Measurements from ENCODE around the gene LIN28A.

Gene LIN28A

GRCh38 chr1:26388791-26389445 is 21.7 kb upstream of the LIN28A start:
- no peak for DNase-seq (ENCODE audit: low read depth)

GRCh38 chr1:26389604-26390247 is 20.9 kb upstream of the LIN28A start:
- no peak for DNase-seq (ENCODE audit: low read depth)

GRCh38 chr1:26391450-26391849 is 19.2 kb upstream of the LIN28A start:
- peak; percentile 28 for DNase-seq (ENCODE audit: low read depth)

GRCh38 chr1:26395754-26396153 is 14.9 kb upstream of the LIN28A start:
- DNase-seq (ENCODE audit: low read depth) = no peak

- no peak for DNase-seq (ENCODE audit: low read depth)
Observed at GRCh38 chr1:26399034-26399433, 11.6 kb upstream of the LIN28A start.

- no peak for DNase-seq (ENCODE audit: low read depth)
Observed at GRCh38 chr1:26401891-26402290, 8.7 kb upstream of the LIN28A start.

GRCh38 chr1:26403656-26404055 is 7.0 kb upstream of the LIN28A start:
- DNase-seq (ENCODE audit: low read depth) = no peak

GRCh38 chr1:26404641-26405040 is 6.0 kb upstream of the LIN28A start:
- no peak for DNase-seq (ENCODE audit: low read depth)

- DNase-seq (ENCODE audit: low read depth) = no peak
Observed at GRCh38 chr1:26405281-26405915, 5.2 kb upstream of the LIN28A start.

- peak; percentile 67 for DNase-seq (ENCODE audit: low read depth)
Observed at GRCh38 chr1:26408604-26409003, 2.0 kb upstream of the LIN28A start.

GRCh38 chr1:26409191-26409807 is 1.3 kb upstream of the LIN28A start:
- DNase-seq (ENCODE audit: low read depth) = no peak

- no peak for DNase-seq (ENCODE audit: low read depth)
Observed at GRCh38 chr1:26411624-26412074, 1.0 kb downstream of the LIN28A start.

- DNase-seq (ENCODE audit: low read depth) = no peak
Observed at GRCh38 chr1:26412180-26412840, 1.7 kb downstream of the LIN28A start.

GRCh38 chr1:26413031-26413430 is 2.4 kb downstream of the LIN28A start:
- DNase-seq (ENCODE audit: low read depth) = no peak

GRCh38 chr1:26417111-26417759 is 6.6 kb downstream of the LIN28A start:
- peak; percentile 83 for DNase-seq (ENCODE audit: low read depth)

- DNase-seq (ENCODE audit: low read depth) = no peak
Observed at GRCh38 chr1:26418865-26419349, 8.3 kb downstream of the LIN28A start.

GRCh38 chr1:26419494-26419893 is 8.9 kb downstream of the LIN28A start:
- no peak for DNase-seq (ENCODE audit: low read depth)

- DNase-seq (ENCODE audit: low read depth) = no peak
Observed at GRCh38 chr1:26429721-26430120, 19.1 kb downstream of the LIN28A start.

- DNase-seq (ENCODE audit: low read depth) = peak; percentile 97
Observed at GRCh38 chr1:26431979-26432695, 21.5 kb downstream of the LIN28A start, which contains the start of gene DHDDS. DHDDS (plus strand) TSS chr1:26432321; CDS start chr1:26432946, 625 bp downstream.

- no peak for DNase-seq (ENCODE audit: low read depth)
Observed at GRCh38 chr1:26432793-26433192, 22.2 kb downstream of the LIN28A start.

Measured in activated gamma-delta T cell treated with anti-CD3 and anti-CD28 coated beads, Interleukin-2, amount 50 U/mL, for 16 hours (primary cell).